ENCODE results near the gene HAUS1.
"Not testable (repeated sequence)": the region's sequence is repeated elsewhere in the genome, so short reads cannot be mapped to it uniquely, and the experiment has no call there.

Gene HAUS1

DNA sequence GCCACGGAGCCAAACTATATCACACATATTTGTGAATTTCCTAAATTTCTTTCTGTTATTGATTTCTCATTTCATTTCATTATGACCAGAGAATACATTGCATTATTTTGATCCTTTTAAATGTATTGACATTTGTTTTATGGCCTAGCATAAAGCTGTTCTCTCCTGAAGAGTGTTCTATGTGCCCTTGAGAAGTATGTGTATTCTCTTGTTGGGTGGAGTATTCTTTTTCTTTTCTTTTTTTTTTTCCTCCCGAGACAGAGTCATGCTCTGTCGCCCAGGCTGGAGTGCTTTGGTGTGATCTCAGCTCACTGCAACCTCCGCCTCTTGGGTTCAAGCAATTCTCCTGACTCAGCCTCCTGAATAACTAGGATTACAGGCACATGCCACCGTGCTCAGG, 5.2 kb downstream of the HAUS1 start:
- H3K4me3 ChIP-seq (ENCODE audit: low read length), result no peak overlapping the region
- no peak for TF ChIP-seq ZNF274 (IDR thresholded peaks at IDR 0.05; ENCODE audit: low read depth, low read length)

DNA sequence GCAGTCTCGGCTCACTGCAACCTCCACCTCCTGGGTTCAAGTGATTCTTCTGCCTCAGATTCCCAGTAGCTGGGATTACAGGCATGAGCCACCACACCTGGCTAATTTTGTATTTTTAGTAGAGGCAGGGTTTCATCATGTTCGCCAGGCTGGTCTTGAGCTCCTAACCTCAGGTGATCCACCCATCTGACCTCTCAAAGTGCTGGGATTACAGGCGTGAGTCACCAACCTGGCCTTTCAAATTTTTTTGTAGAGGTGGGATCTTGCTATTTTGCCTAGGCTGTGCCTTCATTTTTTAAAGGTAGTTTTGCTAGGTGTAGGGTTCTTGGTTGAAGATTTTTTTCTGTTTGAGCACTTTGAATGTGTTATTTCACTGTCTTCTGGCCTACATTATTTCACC, 6.2 kb downstream of the HAUS1 start:
- TF ChIP-seq ZNF274 (IDR thresholded peaks at IDR 0.05; ENCODE audit: low read depth, low read length), result no peak
- H3K4me3 ChIP-seq (ENCODE audit: low read length), result no peak overlapping the region

DNA sequence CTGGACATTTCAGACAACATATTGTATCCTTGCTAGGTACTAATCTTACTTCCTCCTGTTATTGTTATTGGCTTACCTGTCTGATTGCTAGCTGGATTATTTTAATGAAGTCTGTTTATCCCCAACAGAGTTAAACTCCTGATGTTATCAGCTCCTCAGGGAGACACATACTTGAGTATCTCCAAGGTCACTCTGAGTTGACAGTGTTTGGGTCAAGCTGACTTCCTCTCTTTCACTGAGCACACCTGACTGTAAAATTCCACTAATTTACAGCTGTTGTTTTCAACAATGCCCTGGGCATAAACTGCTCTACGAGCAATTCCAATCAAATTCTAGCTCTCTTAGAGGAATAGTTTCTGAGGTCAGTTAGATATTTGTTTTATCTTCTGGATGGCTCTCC, 9.6 kb downstream of the HAUS1 start:
- no peak overlapping the region for H3K4me3 ChIP-seq (ENCODE audit: low read length)
- no peak for TF ChIP-seq ZNF274 (IDR thresholded peaks at IDR 0.05; ENCODE audit: low read depth, low read length)

DNA sequence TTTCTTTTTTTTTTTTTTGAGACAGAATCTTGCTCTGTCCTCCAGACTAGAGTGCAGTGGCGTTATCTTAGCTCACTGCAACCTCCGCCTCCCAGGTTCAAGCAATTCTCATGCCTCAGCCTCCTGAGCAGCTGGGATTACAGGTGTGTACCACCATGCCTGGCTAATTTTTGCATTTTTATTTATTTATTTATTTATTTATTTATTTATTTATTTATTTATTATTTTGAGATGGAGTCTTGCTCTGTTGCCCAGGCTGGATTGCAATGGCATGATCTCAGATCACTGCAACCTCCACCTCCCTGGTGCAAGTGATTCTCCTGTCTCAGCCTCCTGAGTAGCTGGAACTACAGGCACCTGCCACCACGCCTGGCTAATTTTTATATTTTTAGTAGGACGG, 22.4 kb downstream of the HAUS1 start:
- not testable (repeated sequence) for H3K4me3 ChIP-seq (ENCODE audit: low read length)

DNA sequence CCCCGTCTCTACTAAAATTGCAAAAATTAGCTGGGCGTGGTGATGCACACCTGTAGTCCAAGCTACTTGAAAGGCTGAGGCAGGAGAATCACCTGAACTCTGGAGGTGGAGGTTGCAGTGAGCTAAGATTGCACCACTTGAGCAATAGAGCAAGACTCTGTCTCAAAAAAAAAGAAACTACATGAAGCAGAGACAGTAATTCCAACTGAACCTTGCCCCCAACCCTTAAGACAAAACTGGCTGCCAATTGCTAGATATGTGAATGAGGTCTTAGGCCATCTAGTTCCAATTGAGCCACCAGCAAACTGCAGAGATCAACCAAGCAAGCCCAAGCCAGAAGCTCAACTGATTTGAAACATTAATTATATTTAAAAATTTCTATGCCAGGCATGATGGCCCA, 25.9 kb downstream of the HAUS1 start:
- no peak overlapping the region for H3K4me3 ChIP-seq (ENCODE audit: low read length)
- TF ChIP-seq ZNF274 (IDR thresholded peaks at IDR 0.05; ENCODE audit: low read depth, low read length), result no peak

DNA sequence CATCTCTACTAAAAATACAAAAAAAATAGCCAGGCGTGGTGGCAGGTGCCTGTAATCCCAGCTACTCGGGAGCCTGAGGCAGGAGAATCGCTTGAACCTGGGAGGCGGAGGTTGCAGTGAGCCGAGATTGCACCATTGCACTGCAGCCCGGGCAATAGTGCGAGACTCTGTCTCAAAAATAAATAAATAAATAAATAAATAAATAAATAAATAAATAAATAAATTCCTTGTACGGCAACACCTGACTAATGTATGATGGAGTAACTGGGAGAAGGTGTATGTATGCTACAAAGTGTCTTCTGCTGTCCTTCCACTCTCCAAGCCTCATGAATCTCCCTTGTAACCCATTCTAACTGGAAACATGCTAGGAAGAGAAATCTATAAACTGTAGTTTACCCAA, 26.4 kb downstream of the HAUS1 start:
- not testable (repeated sequence) for H3K4me3 ChIP-seq (ENCODE audit: low read length)

DNA sequence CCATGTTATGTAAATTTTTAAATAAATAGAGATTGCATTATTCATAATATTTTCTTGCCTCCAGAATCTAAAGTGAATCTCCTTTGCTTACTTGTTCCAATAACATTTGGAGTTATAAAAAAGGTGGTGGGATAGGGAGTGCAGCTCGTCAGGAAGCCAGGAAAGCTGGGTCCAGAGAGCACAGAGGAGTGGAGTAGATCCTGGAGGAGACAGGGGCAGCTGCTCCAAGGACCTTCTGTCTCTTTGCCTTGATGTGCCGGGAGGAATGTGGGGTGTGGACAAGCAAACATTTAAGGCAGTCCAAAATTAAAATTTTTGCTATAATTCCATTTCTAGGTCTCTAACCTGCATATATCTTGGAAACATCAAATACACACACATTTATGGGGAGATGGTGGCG, 29.3 kb downstream of the HAUS1 start:
- TF ChIP-seq ZNF274 (IDR thresholded peaks at IDR 0.05; ENCODE audit: low read depth, low read length), result no peak
- no peak overlapping the region for H3K4me3 ChIP-seq (ENCODE audit: low read length)

DNA sequence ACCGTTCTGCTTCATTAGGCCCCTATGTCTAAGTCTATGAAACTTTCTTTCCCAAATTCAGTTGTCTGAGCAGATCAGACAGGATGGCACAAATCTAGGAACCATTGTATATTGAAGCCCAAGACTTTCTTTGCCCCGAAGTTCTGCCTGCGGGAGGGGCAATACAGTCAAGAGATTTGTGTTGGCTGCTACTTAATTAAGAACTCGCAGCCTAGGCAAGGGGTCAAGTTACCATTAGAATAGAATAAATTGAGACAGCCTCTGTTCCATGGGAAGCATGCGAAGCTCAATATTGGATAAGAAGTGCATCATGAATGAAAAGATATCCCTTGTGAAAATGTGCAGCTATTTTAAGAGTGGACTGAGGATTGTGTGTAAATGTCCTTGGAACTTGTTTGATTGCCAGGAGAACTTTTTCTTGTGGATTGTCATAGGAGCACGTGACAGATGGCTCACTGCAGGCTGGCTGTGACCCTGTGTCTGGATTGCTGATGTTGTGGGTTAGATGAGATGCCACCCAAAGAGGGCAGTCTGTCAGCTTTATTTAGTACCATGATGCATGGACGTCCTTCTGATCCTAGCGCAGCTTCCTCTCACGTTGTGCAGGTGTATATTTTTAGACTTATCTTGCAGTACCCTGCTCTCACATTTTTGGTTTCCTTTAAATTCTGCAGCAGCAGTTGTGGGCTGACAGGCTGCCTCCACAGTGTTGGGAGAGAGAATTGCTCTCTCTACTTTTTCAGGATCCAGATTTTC, 30.9 kb downstream of the HAUS1 start:
- H3K4me3 ChIP-seq (ENCODE audit: low read length), result no peak overlapping the region
- no peak for TF ChIP-seq ZNF274 (IDR thresholded peaks at IDR 0.05; ENCODE audit: low read depth, low read length)

DNA sequence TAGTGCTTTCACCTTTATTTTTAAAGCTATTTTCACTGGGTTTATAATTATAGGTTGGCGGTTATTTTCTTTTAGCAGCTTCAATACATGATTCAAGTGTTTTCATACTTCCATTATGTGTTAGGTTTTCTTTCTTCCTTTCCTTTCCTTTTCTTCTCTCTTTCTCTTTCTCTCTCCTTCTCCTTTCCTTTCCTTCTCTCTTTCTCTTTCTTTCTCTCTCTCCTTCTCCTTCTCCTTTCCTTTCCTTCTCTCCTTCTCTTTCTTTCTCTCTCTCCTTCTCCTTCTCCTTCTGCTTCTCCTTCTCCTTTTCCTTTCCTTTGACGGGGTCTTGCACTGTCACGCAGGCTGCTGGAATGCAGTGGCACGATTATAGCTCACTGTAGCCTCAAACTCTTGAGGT, 36.0 kb downstream of the HAUS1 start:
- TF ChIP-seq ZNF274 (IDR thresholded peaks at IDR 0.05; ENCODE audit: low read depth, low read length), result no peak
- H3K4me3 ChIP-seq (ENCODE audit: low read length), result no peak overlapping the region

DNA sequence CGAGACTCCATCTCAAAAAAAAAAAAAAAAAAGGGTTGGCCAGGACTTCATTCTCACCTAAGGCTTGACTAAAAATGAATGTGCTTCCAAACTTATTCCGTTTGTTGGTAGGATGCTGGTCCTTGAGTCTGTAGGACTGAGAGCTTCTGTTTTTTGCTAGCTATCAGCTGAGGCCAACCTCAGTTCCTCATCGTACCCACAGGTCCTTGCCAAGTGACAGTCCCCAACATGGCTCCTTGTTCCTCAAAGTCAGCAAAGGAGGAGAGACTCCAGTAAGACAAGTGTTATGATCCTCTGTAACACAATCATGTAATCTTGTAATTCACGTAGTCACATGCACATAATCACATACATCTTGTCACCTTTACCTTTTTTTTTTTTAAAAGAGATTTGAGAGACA, 37.0 kb downstream of the HAUS1 start:
- TF ChIP-seq ZNF274 (IDR thresholded peaks at IDR 0.05; ENCODE audit: low read depth, low read length), result no peak
- no peak overlapping the region for H3K4me3 ChIP-seq (ENCODE audit: low read length)

DNA sequence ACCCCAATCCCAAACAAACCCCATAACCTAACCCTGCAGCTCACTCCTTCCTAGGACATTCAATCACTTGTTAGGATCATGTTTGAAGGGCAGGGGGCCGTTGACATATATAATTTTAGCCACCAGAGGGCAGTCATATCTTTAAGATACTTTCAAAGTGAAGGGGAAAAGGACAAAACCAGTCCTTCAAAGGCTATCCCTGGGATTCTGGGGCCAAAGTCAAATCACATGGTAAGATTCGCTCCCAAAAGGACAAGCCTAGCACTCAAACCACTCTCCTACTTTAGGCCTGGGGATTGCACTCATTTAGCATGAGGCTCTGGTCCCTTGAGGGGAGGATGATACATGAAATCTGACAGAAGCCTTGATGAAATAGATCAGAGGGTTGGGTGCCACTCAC, 44.6 kb downstream of the HAUS1 start:
- H3K4me3 ChIP-seq (ENCODE audit: low read length), result no peak overlapping the region
- TF ChIP-seq ZNF274 (IDR thresholded peaks at IDR 0.05; ENCODE audit: low read depth, low read length), result no peak

DNA sequence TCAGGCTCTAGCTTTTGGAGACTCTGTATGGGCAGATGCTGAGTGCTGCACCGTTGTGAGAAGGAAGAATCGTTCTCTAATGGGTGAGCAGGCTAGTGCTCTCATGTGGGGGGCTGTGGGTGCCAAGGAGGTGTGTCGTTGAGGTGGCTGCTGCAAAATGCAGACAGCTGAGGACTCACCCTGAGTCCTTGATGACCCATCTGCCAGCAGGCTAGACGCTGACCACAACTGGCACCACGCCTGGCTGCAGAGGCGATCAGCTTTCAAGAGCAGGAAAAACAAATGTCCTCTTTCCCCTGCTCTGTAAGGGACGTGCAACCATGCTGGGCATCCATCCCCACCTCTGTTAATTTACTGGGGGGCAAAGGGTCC, 48.2 kb downstream of the HAUS1 start:
- no peak for TF ChIP-seq ZNF274 (IDR thresholded peaks at IDR 0.05; ENCODE audit: low read depth, low read length)
- H3K4me3 ChIP-seq (ENCODE audit: low read length), result no peak overlapping the region

DNA sequence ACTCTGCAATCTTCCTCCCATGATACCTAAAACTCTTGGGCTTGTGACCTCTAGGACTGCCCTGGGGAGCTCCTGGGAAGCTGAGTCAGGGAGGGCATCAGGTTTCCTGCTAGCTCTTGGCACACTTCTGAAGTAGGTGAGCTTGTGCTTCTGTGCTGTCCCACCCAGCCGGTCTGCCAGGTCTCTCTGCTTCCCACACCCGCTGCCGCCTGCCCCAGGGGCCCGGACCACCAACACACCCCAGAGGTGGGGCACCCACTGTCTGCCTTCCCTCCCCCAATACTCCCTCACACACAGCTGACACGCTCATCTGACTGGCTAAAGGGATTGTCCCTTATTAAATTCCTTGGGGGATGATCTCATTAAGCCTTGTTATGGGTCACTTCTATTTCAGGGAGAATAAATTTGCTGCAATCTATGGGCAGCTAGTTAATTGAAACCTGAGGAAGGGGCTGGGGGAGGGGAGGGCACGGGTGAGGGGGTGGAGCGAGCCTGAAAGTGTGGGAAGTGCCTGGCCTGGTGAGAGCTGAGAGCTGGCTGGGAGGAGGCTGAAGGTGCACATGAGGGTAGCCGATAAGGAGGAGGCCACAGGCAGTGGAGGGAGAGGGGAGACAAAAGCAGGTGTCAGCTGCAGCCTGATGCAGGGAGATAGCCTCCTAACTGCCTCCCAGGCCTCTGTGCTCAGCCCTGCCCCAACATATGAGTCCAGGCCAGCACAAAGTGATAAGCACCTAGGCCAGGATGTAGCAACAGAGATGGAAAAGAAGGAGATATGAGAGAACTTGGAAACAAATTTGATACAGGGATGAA, 48.8 kb downstream of the HAUS1 start:
- no peak for TF ChIP-seq ZNF274 (IDR thresholded peaks at IDR 0.05; ENCODE audit: low read depth, low read length)
- H3K4me3 ChIP-seq (ENCODE audit: low read length), result no peak overlapping the region

DNA sequence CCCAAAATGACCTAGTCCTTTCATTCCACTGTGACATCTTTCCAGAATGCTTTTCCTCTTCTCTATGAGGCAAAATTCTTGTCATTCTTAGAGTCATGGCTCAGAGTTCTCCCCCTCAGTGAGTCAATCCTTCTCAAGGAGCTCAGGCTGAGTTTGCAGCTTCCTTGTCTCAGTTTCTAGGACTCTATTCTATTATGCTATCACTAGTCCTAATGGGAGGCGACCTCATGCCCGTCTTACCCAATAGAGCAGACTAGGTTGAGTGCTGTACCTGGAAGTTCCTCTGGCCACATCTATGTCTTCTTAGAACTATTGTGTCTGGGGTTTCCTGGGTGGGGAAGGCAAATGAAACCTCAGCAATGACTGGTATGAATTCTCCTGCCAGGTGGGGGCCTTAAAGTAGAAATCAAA, 51.5 kb downstream of the HAUS1 start:
- no peak for TF ChIP-seq ZNF274 (IDR thresholded peaks at IDR 0.05; ENCODE audit: low read depth, low read length)
- no peak overlapping the region for H3K4me3 ChIP-seq (ENCODE audit: low read length)

DNA sequence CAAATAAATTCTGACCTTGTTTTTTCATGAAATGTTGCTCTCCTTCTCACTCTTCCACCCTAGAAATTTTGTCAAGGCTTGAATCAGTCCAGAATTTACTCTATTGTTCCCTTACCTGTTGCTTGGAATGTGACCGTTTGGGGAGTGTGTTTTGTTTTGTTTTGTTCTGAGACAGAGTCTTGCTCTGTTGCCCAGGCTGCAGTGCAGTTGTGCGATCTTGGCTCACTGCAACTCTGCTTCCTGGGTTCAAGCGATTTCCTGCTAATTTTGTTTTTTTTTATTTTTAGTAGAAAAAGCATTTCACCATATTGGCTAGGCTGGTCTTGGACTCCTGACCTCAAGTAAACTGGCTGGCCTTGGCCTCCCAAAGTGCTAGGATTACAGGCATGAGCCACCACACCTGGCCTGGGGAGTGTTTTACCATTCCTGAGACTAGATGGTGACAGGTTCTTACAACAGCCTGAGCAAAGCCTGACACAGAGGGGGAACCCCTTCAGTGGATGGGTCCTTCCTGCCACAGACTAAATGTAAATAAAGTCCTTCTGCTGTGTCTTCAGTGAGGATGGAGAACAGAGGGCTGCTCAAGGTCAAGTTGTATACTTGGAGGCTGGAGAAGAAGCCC, 52.0 kb downstream of the HAUS1 start:
- no peak overlapping the region for H3K4me3 ChIP-seq (ENCODE audit: low read length)
- no peak for TF ChIP-seq ZNF274 (IDR thresholded peaks at IDR 0.05; ENCODE audit: low read depth, low read length)
